TTC549 (cell line): ENCODE measurements around the gene CHN2.

Experiments
- FAIRE-seq: peaks from 2 replicates; lab custom pipeline; 2012; peaks lifted over from hg19 to GRCh38; lab: Jason Lieb, UNC

Gene CHN2

GRCh38 chr7:29471444-29472138 is 277.0 kb downstream of the CHN2 start:
- FAIRE-seq: no peak

- no peak for FAIRE-seq
Measured at GRCh38 chr7:29476916-29477315, 282.3 kb downstream of the CHN2 start.

DNA sequence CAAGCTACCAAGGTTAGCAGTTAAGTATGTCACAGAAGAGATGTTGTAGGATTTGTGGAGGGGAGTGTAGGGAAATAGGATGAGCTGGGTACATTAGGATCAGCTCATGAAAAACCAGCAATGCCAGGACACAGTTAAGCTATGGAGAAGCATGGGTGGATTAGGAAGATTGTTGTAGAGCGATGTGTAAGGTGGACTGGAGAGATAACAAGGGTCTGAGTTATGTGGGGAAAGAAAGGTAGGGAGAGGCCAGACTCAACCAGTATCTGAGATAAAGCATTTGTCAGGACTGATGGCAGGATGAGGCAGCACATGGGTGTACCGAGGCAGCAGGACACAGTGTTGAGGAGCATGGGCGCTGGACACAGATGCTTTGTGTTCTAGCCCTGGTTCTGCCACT is 283.7 kb downstream of the CHN2 start:
- FAIRE-seq: no peak

DNA sequence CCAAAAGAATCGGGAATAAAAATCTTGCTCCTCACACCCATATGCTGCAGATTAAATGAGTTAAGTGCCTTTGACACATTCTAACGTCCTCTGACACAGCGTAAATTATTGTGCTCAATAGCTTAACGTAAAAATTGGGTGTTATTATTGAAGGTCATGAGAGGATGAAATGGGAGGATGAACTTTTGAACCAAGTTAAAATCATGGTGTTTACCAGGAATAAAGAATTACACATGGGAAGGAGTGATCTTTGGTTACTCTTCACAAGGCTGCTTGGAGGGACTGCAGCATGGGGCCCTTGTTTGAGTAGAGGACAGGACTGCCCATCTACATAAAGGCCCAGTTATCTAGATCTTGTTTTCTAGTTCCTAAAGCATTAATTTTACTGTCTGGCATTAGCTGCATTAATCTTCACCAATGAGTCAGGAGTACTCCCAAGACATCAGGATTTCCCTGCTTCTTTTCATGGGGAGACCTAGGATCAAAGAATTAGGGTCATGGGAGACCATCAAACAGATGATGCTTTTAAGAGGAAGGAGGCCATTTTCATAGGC is 284.2 kb downstream of the CHN2 start:
- no peak for FAIRE-seq

DNA sequence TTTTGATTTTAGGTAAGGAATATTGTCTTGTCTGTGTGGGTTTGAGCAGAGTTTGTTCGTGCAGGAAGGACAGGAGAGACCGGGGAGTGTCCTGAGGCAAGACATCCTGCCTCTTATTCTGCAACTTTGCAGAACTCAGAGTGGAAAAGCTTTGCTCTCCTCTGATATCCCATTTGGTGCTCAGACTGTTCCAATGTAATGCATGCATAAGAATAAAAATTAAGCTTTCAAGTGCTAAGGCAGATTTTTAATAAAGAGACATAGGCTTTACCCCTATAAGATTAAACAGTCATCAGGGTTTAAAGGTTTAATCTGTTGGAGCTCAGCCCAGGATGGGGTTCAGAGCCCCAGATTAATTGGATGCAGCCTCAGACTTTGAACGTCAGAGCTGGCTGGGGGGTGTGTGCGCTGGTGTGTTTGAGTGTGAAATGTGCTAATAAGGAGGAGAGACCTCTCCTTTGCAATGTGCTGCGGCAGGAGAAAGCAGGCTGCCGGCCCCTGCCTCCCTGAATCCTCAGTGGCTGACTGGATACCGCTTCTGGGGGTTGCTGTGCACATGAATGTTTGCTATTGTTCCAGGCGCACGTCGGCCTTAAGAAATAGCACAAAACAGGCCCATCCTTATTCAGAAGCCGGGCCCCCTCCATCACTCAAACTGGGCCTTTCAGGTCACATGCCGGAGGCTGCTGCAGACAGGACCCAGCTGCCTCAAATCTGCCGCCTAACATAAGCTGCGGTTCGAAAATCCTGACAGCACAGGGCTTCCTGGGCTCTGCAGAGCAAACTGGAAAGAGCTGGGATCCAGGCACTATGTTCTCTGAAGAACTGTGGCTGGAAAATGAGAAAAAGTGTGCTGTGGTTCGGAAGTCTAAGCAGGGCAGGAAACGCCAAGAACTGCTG is 285.0 kb downstream of the CHN2 start:
- no peak for FAIRE-seq

DNA sequence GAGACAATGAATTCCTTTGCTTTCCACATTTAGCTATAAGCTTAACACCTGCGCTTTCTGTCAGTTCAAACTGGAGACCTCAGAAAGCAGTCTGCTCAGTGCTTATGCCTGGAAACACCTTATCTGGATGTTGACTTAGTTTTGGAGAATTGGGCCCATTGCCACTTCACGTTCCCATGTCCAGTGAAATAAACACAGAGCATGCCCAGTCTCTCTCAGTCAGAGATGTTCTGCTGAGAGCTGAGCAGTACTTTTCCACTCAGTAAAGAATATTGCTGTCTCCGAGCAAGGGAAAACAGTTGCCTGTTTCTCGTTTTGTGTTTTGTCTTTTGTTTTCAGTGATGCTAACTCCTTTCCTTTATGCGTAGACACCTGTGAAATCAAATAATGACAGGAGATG is 285.9 kb downstream of the CHN2 start:
- no peak for FAIRE-seq

DNA sequence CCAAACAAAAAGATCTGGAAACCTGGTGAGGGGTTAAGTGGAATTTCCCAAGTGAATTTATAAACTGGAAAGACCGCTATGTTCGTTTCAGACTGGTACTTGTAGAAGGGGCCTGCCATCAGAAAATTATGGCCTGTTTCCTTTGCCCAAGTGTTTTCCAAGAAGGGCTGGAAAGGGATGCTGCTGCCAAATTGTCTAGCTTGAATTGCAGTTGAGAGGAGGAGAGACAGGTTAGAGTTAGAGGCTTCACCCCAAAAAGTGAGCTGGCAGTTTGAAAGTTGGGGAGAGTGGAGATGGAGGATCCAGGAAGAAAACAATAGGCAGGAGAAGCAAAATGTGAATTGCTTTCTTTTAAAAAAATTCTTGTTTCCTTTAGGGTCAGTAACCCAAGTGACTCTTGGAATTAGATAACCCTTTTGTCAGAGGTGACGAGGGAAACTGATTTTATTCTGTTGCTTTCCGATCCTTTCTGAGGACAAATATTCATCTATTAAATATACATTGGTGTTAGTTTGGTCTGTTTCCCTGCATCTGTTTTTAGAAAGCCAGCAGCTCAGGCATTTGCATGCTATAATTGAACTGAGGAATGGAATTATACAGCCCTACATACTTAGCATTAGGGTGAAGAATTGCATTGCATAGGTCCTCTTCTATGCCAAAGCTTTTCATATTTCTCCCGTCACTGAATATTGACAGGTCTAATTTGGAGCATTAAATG is 286.5 kb downstream of the CHN2 start:
- FAIRE-seq: no peak

DNA sequence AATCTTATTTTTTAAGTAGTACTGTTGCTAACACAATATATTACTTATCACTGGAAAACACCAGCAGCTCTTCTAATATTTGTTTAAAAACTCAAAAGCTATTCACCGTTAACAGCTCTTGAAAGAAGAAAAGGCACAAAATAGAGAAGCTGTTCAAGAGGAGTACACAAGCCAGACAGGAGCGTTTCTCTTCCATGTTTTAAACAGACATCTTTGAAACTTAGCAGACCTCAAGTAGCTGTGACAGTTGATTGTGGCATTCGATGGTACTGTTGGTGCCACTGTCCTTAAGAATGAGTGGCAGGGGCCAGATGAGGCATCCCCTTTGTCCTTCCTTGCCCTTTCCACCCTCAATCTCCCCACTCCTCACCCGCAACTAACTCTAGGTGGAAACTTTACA is 287.5 kb downstream of the CHN2 start:
- FAIRE-seq: no peak

DNA sequence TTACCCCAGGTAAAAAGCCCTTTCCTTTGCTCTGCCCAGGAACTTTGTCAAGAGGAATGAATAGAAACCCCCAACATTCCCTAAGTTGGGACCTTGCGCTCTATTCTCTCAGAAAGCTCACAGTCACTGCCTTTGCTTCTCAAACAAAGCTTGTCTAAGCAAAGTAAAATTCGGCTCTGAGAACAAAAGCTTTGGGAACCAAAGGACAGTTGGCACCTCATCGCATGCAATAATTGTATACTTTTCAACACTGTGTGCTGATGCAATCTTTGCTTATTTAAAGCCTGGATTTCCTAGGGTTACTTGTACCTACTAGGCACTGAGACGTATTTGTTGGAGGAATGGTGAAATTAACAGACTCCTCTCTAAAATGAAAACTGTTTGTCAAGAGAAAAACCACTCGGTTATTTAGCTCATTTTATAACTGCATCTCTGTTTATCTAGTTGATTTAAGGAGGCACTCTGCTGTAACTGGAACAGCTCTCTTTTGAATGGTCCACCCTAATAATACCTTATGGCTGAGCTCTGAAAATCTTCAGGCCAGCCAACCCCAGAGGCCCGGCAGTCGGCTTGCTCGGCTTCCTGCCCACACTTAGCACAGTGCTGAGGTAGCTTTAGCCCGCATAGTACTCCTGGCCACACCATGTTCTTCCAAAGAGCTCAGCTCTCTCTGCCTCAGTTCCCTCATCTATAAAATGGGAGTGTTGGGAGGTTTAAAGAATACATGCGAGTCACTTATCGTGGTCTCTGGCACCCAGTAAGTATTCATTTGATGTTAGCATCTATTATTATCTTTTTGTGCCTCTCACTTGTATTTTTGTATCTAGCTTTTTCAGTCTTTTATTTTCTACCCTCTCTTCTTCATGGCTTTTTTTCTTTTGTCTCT is 288.9 kb downstream of the CHN2 start:
- FAIRE-seq: no peak

DNA sequence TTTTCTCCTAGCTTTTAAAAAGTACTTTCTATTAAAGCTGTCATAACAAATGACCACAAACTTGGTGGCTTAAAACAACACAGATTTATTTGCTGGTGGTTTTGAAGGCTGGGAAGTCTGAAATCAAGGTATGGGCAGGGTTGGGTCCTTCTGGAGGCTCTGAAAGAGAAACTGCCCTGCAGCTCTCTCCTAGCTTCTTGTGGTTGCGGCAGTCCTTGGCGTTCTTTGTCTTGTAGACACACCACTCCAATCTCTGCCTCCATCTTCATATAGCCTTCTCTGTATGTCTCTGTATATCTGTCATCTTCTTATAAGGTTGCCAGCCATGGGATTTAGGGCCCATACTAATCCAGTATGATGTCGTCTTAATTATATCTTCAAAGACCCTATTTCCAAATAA is 289.7 kb downstream of the CHN2 start:
- no peak for FAIRE-seq

GRCh38 chr7:29485339-29486190 is 291.0 kb downstream of the CHN2 start:
- no peak for FAIRE-seq

- no peak for FAIRE-seq
Measured at GRCh38 chr7:29486191-29486700, 291.7 kb downstream of the CHN2 start.

DNA sequence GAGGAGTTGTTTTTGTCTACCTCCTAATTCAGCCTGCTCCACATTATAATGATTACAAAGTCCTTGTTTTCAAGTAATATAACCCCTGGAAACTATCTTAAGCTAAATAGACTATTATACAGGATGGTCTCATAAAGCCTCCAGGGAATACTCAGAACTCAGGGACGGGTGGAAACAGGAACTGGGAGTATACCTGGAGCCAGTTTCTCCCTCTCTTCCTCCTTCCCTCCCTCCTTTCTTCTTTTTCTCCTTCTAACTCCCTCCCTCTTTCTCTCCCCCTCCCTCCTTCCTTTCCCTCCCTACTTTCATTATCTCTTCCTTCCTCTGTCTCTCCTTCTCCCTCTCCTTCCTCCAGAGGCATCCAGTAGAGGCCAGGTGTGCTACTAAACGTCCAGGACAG is 292.8 kb downstream of the CHN2 start:
- no peak for FAIRE-seq

DNA sequence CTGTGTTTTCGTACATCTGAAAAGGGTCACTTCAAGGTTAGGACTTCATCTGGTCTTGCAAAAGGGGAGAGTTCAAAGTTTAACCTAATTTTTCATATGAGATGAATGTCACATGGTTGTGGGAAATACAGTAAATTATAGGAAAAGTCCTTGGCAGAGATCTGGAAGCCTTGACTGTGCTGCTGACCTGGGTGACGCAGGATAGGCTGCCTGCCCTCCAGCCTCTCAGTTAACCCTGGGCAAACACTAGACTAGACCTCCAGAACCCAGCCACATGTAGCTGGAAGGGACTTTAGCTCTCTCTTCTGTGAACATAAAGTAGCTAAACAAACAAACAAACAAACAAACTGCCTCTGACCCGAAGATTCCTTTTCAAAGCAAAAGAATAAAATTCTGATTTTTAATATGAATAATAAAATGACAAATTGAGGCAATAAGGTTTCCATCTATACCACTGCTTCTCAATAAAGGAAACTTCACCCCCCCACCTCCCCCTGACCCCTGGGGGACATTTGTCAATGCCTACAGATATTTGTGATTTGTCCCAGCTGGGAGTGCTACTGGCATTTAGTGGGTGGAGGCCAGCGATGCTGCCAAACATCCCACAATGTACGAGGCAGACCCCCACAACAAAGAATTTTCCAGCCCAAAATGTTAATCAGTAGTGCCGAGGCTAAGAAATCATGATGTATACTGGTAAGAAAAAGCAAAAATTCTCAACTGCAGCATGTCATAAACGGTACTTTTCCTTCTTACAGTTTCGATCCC is 293.8 kb downstream of the CHN2 start:
- FAIRE-seq: no peak

DNA sequence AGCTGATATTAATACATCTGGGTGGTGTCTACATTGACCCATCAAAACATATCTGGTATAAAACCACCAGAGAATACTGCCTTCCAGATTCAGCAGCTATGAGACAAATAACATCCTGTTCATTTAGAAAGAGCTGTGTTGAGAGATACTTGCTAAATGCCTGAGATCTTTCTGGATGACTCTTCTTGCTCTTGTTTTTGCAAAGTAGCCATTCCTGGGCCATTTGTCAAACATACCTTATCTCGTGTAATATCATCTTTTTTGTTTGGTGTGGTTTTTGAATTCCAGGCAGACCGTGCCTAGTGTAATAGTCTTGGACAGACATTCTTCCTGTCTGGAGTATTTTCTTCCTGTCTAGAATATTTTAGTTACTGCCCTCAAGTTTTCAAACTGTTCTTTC is 294.4 kb downstream of the CHN2 start:
- no peak for FAIRE-seq

GRCh38 chr7:29490094-29490607 is 295.6 kb downstream of the CHN2 start:
- no peak for FAIRE-seq

GRCh38 chr7:29494350-29494749 is 299.8 kb downstream of the CHN2 start:
- no peak for FAIRE-seq

GRCh38 chr7:29495653-29496052 is 301.1 kb downstream of the CHN2 start:
- FAIRE-seq: no peak

GRCh38 chr7:29496355-29497020 is 301.9 kb downstream of the CHN2 start:
- FAIRE-seq: no peak
